ENCODE results near the gene SLC12A9.

DNA sequence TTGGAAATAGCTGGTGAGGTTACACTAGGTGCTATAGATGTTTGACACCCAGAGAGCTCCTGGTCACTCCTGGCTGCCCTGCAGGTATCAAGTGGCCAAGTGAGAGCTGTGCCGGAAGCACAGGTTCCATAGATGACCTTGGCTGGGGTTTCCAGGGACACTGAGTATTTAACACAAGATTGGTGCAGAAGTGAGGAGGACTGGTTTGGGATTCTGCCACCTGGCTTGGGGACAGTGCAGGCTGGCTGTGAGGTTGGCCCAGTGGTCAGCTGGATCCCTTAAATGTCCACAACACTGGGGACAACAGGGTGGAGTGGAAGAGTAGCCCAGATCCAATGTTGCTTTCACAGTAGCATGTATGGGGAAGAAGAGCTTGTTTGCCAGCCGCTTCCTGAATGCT, 48.5 kb downstream of the SLC12A9 start:
- TF ChIP-seq POLR2A (IDR thresholded peaks at IDR 0.05) (no peak), POLR2AphosphoS5 (IDR thresholded peaks at IDR 0.05) (no peak)
- TF ChIP-seq, protein P1, sequence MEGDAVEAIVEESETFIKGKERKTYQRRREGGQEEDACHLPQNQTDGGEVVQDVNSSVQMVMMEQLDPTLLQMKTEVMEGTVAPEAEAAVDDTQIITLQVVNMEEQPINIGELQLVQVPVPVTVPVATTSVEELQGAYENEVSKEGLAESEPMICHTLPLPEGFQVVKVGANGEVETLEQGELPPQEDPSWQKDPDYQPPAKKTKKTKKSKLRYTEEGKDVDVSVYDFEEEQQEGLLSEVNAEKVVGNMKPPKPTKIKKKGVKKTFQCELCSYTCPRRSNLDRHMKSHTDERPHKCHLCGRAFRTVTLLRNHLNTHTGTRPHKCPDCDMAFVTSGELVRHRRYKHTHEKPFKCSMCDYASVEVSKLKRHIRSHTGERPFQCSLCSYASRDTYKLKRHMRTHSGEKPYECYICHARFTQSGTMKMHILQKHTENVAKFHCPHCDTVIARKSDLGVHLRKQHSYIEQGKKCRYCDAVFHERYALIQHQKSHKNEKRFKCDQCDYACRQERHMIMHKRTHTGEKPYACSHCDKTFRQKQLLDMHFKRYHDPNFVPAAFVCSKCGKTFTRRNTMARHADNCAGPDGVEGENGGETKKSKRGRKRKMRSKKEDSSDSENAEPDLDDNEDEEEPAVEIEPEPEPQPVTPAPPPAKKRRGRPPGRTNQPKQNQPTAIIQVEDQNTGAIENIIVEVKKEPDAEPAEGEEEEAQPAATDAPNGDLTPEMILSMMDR (IDR thresholded peaks at IDR 0.05): no peak
